HG02571 (cell line): ENCODE measurements around the gene FAM110D.

ENCODE experiments used
- ATAC-seq: cut with Tn5 transposase; IDR thresholded peaks from one replicate; pipeline ENCODE4 v1.9.1; 2021; ENCODE audit warnings: mild to moderate bottlenecking, moderate library complexity; ENCODE audit not compliant: unreplicated experiment

Gene FAM110D

GRCh38 chr1:26158908-26159742 lies at the start of gene FAM110D:
Gene FAM110D (plus strand): TSS chr1:26159079. CDS start chr1:26161292, 2,213 bp downstream.
- ATAC-seq: no peak

- no peak for ATAC-seq
Measured at GRCh38 chr1:26109229-26110164, 49.4 kb upstream of the FAM110D start.

GRCh38 chr1:26110731-26111529 lies 47.9 kb upstream of the FAM110D start:
- peak; percentile 43 for ATAC-seq

- ATAC-seq: peak; percentile 59
Measured at GRCh38 chr1:26111530-26112406, 47.1 kb upstream of the FAM110D start, which contains the start of gene PDIK1L. Gene PDIK1L (plus strand): TSS chr1:26111824. CDS start chr1:26114309, 2,485 bp downstream.

GRCh38 chr1:26112407-26112775 lies 46.5 kb upstream of the FAM110D start:
- no peak for ATAC-seq

GRCh38 chr1:26114165-26114927 lies 44.5 kb upstream of the FAM110D start:
- no peak for ATAC-seq

- ATAC-seq: no peak
Measured at GRCh38 chr1:26119892-26120608, 38.8 kb upstream of the FAM110D start.

- ATAC-seq: no peak
Measured at GRCh38 chr1:26121854-26122773, 36.8 kb upstream of the FAM110D start.

GRCh38 chr1:26122988-26123973 lies 35.6 kb upstream of the FAM110D start:
- no peak for ATAC-seq

GRCh38 chr1:26124418-26125331 lies 34.2 kb upstream of the FAM110D start:
- ATAC-seq: no peak

GRCh38 chr1:26125382-26125781 lies 33.5 kb upstream of the FAM110D start:
- ATAC-seq: no peak

- no peak for ATAC-seq
Measured at GRCh38 chr1:26125946-26126320, 32.9 kb upstream of the FAM110D start.

- peak; percentile 63 for ATAC-seq
Measured at GRCh38 chr1:26126321-26127084, 32.4 kb upstream of the FAM110D start.
